WI38 (cell line): ENCODE measurements around the gene CACNG4.

Source experiments
- H3K4me3 ChIP-seq: 2 replicates; pipeline ENCODE4 v1.5.1; 2011; ENCODE audit warnings: low read depth, mild to moderate bottlenecking, control low read depth, low read length
- CTCF ChIP-seq: IDR thresholded peaks from 2 replicates; pipeline ENCODE4 v1.5.1; 2012; ENCODE audit warnings: low read depth, mild to moderate bottlenecking, control low read depth, low read length

CACNG4 gene

GRCh38 chr17:66950886-66951604 lies 13.5 kb upstream of the CACNG4 start:
- no peak for TF ChIP-seq CTCF
- no peak overlapping the region for H3K4me3 ChIP-seq

- no peak overlapping the region for H3K4me3 ChIP-seq
- TF ChIP-seq CTCF: no peak
These were observed 12.9 kb upstream of the CACNG4 start for GRCh38 chr17:66951605-66951953.

GRCh38 chr17:66952031-66952524 lies 12.4 kb upstream of the CACNG4 start:
- TF ChIP-seq CTCF: no peak
- H3K4me3 ChIP-seq: no peak overlapping the region

- no peak for TF ChIP-seq CTCF
- no peak overlapping the region for H3K4me3 ChIP-seq
These were observed 11.6 kb upstream of the CACNG4 start for GRCh38 chr17:66952681-66953629.

- no peak for TF ChIP-seq CTCF
- no peak overlapping the region for H3K4me3 ChIP-seq
These were observed 10.9 kb upstream of the CACNG4 start for GRCh38 chr17:66953630-66954020.

GRCh38 chr17:66954632-66955031 lies 9.9 kb upstream of the CACNG4 start:
- no peak overlapping the region for H3K4me3 ChIP-seq
- no peak for TF ChIP-seq CTCF

- no peak overlapping the region for H3K4me3 ChIP-seq
- TF ChIP-seq CTCF: no peak
These were observed 8.7 kb upstream of the CACNG4 start for GRCh38 chr17:66955821-66956220.
